Measurements from ENCODE around the gene ARID5A.

- TF ChIP-seq TCF7L2 (IDR thresholded peaks at IDR 0.05; ENCODE audit: low read depth, low read length) (no peak), LARP7 (IDR thresholded peaks at IDR 0.05) (no peak), POLR2AphosphoS5 (IDR thresholded peaks at IDR 0.05; ENCODE audit: control insufficient read depth, insufficient read depth, low read depth, low read length) (no peak), MAFG (tag; conservative IDR thresholded peaks at IDR 0.05) (no peak), PCBP1 (IDR thresholded peaks at IDR 0.05; ENCODE audit: low read depth, low read length, poor library complexity, severe bottlenecking) (no peak), RFX5 (IDR thresholded peaks at IDR 0.05; ENCODE audit: low read depth, low read length) (no peak), KDM2B (CRISPR knock-in tag; IDR thresholded peaks at IDR 0.05) (no peak)
Measured at GRCh38 chr2:96549967-96550786, 13.6 kb downstream of the ARID5A start.
